Upper lobe of left lung (tissue), 4 donors: ENCODE measurements around the gene ABHD14A.
A peak's percentile ranks its signal among the peaks of the same experiment; 100 is the strongest.

Experiments used
- CTCF ChIP-seq, 6 experiments: fragments of 450-650 bp in 4 of 6; fragments of 200-600 bp in 2 of 6; sonication (generic) in 2 of 6; IDR thresholded peaks; one replicate each; pipeline ENCODE4 v1.5.1; 2016 to 2019; ENCODE audit warnings: antibody characterized with exemption in 6 of 6
- EP300 ChIP-seq, 4 donors: sonication (generic); formaldehyde crosslinking; IDR thresholded peaks; one replicate each; pipeline ENCODE4 v1.5.1; 2017; ENCODE audit warnings: antibody characterized with exemption in 4 of 4, control low read depth in 2 of 4
- POLR2AphosphoS5 ChIP-seq, 2 donors: sonication (generic); formaldehyde crosslinking; IDR thresholded peaks; one replicate each; pipeline ENCODE4 v1.5.1; 2017; ENCODE audit warnings: antibody characterized with exemption in 2 of 2

GRCh38 chr3:51942603-51943450, 32.0 kb upstream of the ABHD14A start:
- TF ChIP-seq CTCF (IDR thresholded peaks at IDR 0.05) (no peak), EP300 (IDR thresholded peaks at IDR 0.05) (no peak), POLR2AphosphoS5 (IDR thresholded peaks at IDR 0.05) (peak; percentile 62 to 78)
